HepG2 (cell line): ENCODE results near the gene LRRC45. TPM values are rescaled to one million over a fixed set of nuclear protein-coding genes. Genes with fewer than 3 reads are reported as not detected.

Experiments used
- ATRX ChIP-seq: sonication (generic); formaldehyde crosslinking; IDR thresholded peaks from 2 replicates; pipeline ENCODE4 v1.4.0; 2020; ENCODE audit warnings: missing genetic modification reagents, borderline replicate concordance
- CCAR2 ChIP-seq: fragments of 200-400 bp; formaldehyde crosslinking; optimal IDR thresholded peaks from 2 replicates; pipeline ENCODE3; 2018; ENCODE audit warnings: low read depth, mild to moderate bottlenecking, low read length, moderate library complexity
- HOXA5 ChIP-seq: sonication (generic); formaldehyde crosslinking; IDR thresholded peaks from 2 replicates; pipeline ENCODE4 v1.4.0; 2020; ENCODE audit warnings: missing genetic modification reagents
- MYC ChIP-seq: sonication (generic); formaldehyde crosslinking; IDR thresholded peaks from 2 replicates; pipeline ENCODE4 v1.9.0; 2021; ENCODE audit warnings: missing genetic modification reagents, borderline replicate concordance
- MYPOP ChIP-seq: sonication (generic); formaldehyde crosslinking; IDR thresholded peaks from 2 replicates; pipeline ENCODE4 v1.8.1; 2023; ENCODE audit warnings: mild to moderate bottlenecking, moderate library complexity, missing genetic modification reagents
- NFAT5 ChIP-seq: sonication (generic); formaldehyde crosslinking; IDR thresholded peaks from 2 replicates; pipeline ENCODE4 v1.4.0; 2020; ENCODE audit warnings: missing genetic modification reagents
- NPAS2 ChIP-seq: sonication (generic); formaldehyde crosslinking; IDR thresholded peaks from 2 replicates; pipeline ENCODE4 v1.8.0; 2022; ENCODE audit warnings: mild to moderate bottlenecking, missing genetic modification reagents, borderline replicate concordance
- NR2F1 ChIP-seq, 2 experiments: fragments of 450-650 bp in 1 of 2; formaldehyde crosslinking in 1 of 2; IDR thresholded peaks; 2 replicates each; pipeline versions ENCODE4 v1.5.0 to v1.6.1; 2016 to 2020; ENCODE audit warnings: mild to moderate bottlenecking in 1 of 2, missing compliant biosample characterization in 1 of 2, missing genetic modification reagents in 1 of 2, moderate library complexity in 1 of 2
- PHF20 ChIP-seq: sonication (generic); formaldehyde crosslinking; IDR thresholded peaks from 2 replicates; pipeline ENCODE4 v1.5.0; 2020; ENCODE audit warnings: mild to moderate bottlenecking, missing genetic modification reagents
- SKI ChIP-seq: fragments of 450-650 bp; IDR thresholded peaks from one replicate; pipeline ENCODE4 v1.6.1; 2018; ENCODE audit warnings: mild to moderate bottlenecking; ENCODE audit not compliant: partially characterized antibody
- SNRNP70 ChIP-seq: fragments of 200-400 bp; formaldehyde crosslinking; IDR thresholded peaks from 2 replicates; pipeline ENCODE4 v1.6.1; 2017; ENCODE audit warnings: mild to moderate bottlenecking, low read depth, low read length, moderate library complexity
- SRSF1 ChIP-seq: fragments of 200-400 bp; formaldehyde crosslinking; optimal IDR thresholded peaks from 2 replicates; pipeline ENCODE3; 2017; ENCODE audit warnings: mild to moderate bottlenecking, low read depth, low read length, moderate library complexity
- SSRP1 ChIP-seq: IDR thresholded peaks from 2 replicates; pipeline ENCODE4 v1.6.1; 2016; ENCODE audit warnings: control low read depth
- TBP ChIP-seq: sonication (generic); formaldehyde crosslinking; IDR thresholded peaks from 2 replicates; pipeline ENCODE4 v1.5.0; 2020; ENCODE audit warnings: missing genetic modification reagents
- THYN1 ChIP-seq: sonication (generic); formaldehyde crosslinking; IDR thresholded peaks from 2 replicates; pipeline ENCODE4 v1.8.1; 2023; ENCODE audit warnings: low read depth, mild to moderate bottlenecking, moderate library complexity, missing genetic modification reagents, borderline replicate concordance
- ZBTB46 ChIP-seq: sonication (generic); formaldehyde crosslinking; IDR thresholded peaks from 2 replicates; pipeline ENCODE4 v1.4.0; 2020; ENCODE audit warnings: mild to moderate bottlenecking, missing genetic modification reagents, borderline replicate concordance
- ZFP91 ChIP-seq: sonication (generic); formaldehyde crosslinking; IDR thresholded peaks from 2 replicates; pipeline ENCODE4 v1.9.0; 2022; ENCODE audit warnings: missing genetic modification reagents, mild to moderate bottlenecking, borderline replicate concordance
- ZFX ChIP-seq: sonication (generic); formaldehyde crosslinking; IDR thresholded peaks from 2 replicates; pipeline ENCODE4 v1.4.0; 2020; ENCODE audit warnings: mild to moderate bottlenecking, low read depth, missing genetic modification reagents, moderate library complexity
- ZIK1 ChIP-seq: sonication (generic); formaldehyde crosslinking; IDR thresholded peaks from 2 replicates; pipeline ENCODE4 v1.5.0; 2020; ENCODE audit warnings: mild to moderate bottlenecking, low read depth, missing genetic modification reagents, borderline replicate concordance
- ZNF33B ChIP-seq: sonication (generic); formaldehyde crosslinking; IDR thresholded peaks from 2 replicates; pipeline ENCODE4 v1.5.1; 2020; ENCODE audit warnings: mild to moderate bottlenecking, missing genetic modification reagents
- ZNF343 ChIP-seq: sonication (generic); formaldehyde crosslinking; IDR thresholded peaks from 2 replicates; pipeline ENCODE4 v1.4.0; 2020; ENCODE audit warnings: mild to moderate bottlenecking, missing genetic modification reagents
- polyA plus RNA-seq, 8 experiments: library from polyadenylated mRNA; depleted of rRNA in 3 of 8; stranded (reverse) in 7 of 8; unstranded in 1 of 8; fragments of >200 nt; fragmentation: Illumina TruSeq in 4 of 8; extraction: Trizol in 4 of 8; gene quantifications; 2 replicates each; pipeline versions ENCODE4 v1.2.1 to v1.2.3, GENCODE V29; 2011 to 2016; ENCODE audit warnings: low read depth in 4 of 8, missing spikeins in 1 of 8, mixed read lengths in 1 of 8; ENCODE audit not compliant: insufficient read depth in 1 of 8
- total RNA-seq, 5 experiments: library from RNA; depleted of rRNA; stranded (reverse); fragments of >200 nt; fragmentation: Illumina TruSeq; extraction: Trizol; gene quantifications; 2 replicates each; pipeline ENCODE4 v1.2.3, GENCODE V29; 2016; ENCODE audit warnings: low read depth in 1 of 5

Gene LRRC45
- total and polyA plus RNA-seq, 2 of the 13 experiments (the other 11 are each of a cell fraction or from before 2014, with no cell fraction given) = 11.6 to 48.1 TPM

GRCh38 chr17:82021900-82022309 lies 1.2 kb upstream of the LRRC45 start (continued):
- no peak for TF ChIP-seq ZFP91 (CRISPR knock-in tag)
- no peak for TF ChIP-seq SNRNP70
- no peak for TF ChIP-seq ZNF33B (CRISPR knock-in tag)
- 0 out of 2 replicates have a peak, but pooled peaks have one; percentile 54 for TF ChIP-seq ZBTB46
- peak; percentile 85; the same call in 1 of the 2 replicates for TF ChIP-seq SSRP1 (CRISPR knock-in tag)
- TF ChIP-seq MYPOP = no peak
- TF ChIP-seq TBP (CRISPR knock-in tag) = no peak
- no peak for TF ChIP-seq MYC (CRISPR knock-in tag)
- TF ChIP-seq THYN1 = 0 out of 2 replicates have a peak, but pooled peaks have one; percentile 5
- TF ChIP-seq ATRX (CRISPR knock-in tag) = no peak
- TF ChIP-seq SRSF1 = no peak
- no peak for TF ChIP-seq NR2F1 (CRISPR knock-in tag; IDR thresholded peaks at IDR 0.05)
- no peak for TF ChIP-seq NPAS2 (CRISPR knock-in tag)
- TF ChIP-seq PHF20 (CRISPR knock-in tag) = peak; percentile 18; the same call in 1 of the 2 replicates
- TF ChIP-seq NFAT5 = no peak
- TF ChIP-seq SKI = no peak
- TF ChIP-seq ZNF343 (CRISPR knock-in tag) = no peak
- peak; percentile 50 for TF ChIP-seq ZFX (CRISPR knock-in tag)
- TF ChIP-seq ZIK1 = no peak
- TF ChIP-seq CCAR2 = no peak
- no peak; the same call in 1 of the 2 replicates for TF ChIP-seq HOXA5
